Fibroblast of lung (primary cell): Measurements from ENCODE around the gene DNAJC13.

Source experiments
- EZH2 ChIP-seq: IDR thresholded peaks from 2 replicates; pipeline ENCODE4 v1.5.1; 2012; ENCODE audit warnings: low read length, control low read depth, mild to moderate bottlenecking; ENCODE audit errors: missing control alignments
- TF ChIP-seq, protein P1 (sequence below), 2 donors: IDR thresholded peaks in 1 of 2; conservative IDR thresholded peaks in 1 of 2; 1 replicate in 1 of 2; 2 replicates in 1 of 2; pipeline ENCODE4 v1.5.1; 2011 to 2012; ENCODE audit warnings: low read length in 2 of 2, control low read depth in 1 of 2, inconsistent platforms in 1 of 2, low read depth in 1 of 2, mild to moderate bottlenecking in 1 of 2

DNA sequence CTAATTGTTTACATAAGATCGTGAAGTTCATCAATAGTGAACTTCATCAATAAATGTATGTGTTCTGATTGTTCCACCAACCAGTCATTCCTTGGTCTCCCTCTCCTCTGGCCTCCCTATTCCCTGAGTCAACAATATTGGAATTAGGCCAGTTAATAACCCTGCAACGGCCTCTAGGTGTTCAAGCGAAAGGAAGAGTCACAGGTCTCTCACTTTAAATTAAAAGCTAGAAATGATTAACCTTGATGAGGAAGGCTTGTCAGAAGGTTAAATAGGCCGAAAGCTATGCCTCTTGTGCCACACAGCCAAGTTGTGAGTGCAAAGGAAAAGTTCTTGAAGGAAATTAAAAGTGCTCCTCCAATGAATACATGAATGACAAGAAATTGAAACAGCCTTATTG is 90.4 kb downstream of the DNAJC13 start:
- TF ChIP-seq, protein P1, sequence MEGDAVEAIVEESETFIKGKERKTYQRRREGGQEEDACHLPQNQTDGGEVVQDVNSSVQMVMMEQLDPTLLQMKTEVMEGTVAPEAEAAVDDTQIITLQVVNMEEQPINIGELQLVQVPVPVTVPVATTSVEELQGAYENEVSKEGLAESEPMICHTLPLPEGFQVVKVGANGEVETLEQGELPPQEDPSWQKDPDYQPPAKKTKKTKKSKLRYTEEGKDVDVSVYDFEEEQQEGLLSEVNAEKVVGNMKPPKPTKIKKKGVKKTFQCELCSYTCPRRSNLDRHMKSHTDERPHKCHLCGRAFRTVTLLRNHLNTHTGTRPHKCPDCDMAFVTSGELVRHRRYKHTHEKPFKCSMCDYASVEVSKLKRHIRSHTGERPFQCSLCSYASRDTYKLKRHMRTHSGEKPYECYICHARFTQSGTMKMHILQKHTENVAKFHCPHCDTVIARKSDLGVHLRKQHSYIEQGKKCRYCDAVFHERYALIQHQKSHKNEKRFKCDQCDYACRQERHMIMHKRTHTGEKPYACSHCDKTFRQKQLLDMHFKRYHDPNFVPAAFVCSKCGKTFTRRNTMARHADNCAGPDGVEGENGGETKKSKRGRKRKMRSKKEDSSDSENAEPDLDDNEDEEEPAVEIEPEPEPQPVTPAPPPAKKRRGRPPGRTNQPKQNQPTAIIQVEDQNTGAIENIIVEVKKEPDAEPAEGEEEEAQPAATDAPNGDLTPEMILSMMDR (conservative IDR thresholded peaks at IDR 0.05 in 1 of 2, IDR thresholded peaks at IDR 0.05 in 1 of 2; ENCODE audit: low read depth in 1 of 2, low read length in 2 of 2) = no peak
- no peak for TF ChIP-seq EZH2
